T-helper 2 cell treated with Interferon-gamma antibody and Interleukin-4, amounts not matched to agents 5 μg/mL and 100 μg/mL, for 36 hours (primary cell): Measurements from ENCODE around the gene PPRC1.
A peak's percentile ranks its signal among the peaks of the same experiment; 100 is the strongest.

Experiments
- DNase-seq: peaks from one replicate; pipeline ENCODE4 v3.0.0; 2021; ENCODE audit warnings: low spot score
- H3K27ac Mint-ChIP-seq: one replicate; pipeline ENCODE4 v1.8.0; 2021; ENCODE audit warnings: mild to moderate bottlenecking, mixed read lengths
- H3K27me3 Mint-ChIP-seq: one replicate; pipeline ENCODE4 v1.8.0; 2021; ENCODE audit warnings: low read depth, mixed read lengths
- H3K36me3 Mint-ChIP-seq: one replicate; pipeline ENCODE4 v1.8.0; 2021; ENCODE audit warnings: low read depth, mixed read lengths
- H3K4me1 Mint-ChIP-seq: one replicate; pipeline ENCODE4 v1.8.0; 2021; ENCODE audit warnings: low read depth, mixed read lengths
- H3K4me3 Mint-ChIP-seq: one replicate; pipeline ENCODE4 v1.8.0; 2022; ENCODE audit warnings: mild to moderate bottlenecking, moderate library complexity, mixed read lengths
- H3K9me3 Mint-ChIP-seq: one replicate; pipeline ENCODE4 v1.8.0; 2021; ENCODE audit warnings: mixed read lengths

Gene PPRC1, protein sequence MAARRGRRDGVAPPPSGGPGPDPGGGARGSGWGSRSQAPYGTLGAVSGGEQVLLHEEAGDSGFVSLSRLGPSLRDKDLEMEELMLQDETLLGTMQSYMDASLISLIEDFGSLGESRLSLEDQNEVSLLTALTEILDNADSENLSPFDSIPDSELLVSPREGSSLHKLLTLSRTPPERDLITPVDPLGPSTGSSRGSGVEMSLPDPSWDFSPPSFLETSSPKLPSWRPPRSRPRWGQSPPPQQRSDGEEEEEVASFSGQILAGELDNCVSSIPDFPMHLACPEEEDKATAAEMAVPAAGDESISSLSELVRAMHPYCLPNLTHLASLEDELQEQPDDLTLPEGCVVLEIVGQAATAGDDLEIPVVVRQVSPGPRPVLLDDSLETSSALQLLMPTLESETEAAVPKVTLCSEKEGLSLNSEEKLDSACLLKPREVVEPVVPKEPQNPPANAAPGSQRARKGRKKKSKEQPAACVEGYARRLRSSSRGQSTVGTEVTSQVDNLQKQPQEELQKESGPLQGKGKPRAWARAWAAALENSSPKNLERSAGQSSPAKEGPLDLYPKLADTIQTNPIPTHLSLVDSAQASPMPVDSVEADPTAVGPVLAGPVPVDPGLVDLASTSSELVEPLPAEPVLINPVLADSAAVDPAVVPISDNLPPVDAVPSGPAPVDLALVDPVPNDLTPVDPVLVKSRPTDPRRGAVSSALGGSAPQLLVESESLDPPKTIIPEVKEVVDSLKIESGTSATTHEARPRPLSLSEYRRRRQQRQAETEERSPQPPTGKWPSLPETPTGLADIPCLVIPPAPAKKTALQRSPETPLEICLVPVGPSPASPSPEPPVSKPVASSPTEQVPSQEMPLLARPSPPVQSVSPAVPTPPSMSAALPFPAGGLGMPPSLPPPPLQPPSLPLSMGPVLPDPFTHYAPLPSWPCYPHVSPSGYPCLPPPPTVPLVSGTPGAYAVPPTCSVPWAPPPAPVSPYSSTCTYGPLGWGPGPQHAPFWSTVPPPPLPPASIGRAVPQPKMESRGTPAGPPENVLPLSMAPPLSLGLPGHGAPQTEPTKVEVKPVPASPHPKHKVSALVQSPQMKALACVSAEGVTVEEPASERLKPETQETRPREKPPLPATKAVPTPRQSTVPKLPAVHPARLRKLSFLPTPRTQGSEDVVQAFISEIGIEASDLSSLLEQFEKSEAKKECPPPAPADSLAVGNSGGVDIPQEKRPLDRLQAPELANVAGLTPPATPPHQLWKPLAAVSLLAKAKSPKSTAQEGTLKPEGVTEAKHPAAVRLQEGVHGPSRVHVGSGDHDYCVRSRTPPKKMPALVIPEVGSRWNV (N-terminal part only)

DNA sequence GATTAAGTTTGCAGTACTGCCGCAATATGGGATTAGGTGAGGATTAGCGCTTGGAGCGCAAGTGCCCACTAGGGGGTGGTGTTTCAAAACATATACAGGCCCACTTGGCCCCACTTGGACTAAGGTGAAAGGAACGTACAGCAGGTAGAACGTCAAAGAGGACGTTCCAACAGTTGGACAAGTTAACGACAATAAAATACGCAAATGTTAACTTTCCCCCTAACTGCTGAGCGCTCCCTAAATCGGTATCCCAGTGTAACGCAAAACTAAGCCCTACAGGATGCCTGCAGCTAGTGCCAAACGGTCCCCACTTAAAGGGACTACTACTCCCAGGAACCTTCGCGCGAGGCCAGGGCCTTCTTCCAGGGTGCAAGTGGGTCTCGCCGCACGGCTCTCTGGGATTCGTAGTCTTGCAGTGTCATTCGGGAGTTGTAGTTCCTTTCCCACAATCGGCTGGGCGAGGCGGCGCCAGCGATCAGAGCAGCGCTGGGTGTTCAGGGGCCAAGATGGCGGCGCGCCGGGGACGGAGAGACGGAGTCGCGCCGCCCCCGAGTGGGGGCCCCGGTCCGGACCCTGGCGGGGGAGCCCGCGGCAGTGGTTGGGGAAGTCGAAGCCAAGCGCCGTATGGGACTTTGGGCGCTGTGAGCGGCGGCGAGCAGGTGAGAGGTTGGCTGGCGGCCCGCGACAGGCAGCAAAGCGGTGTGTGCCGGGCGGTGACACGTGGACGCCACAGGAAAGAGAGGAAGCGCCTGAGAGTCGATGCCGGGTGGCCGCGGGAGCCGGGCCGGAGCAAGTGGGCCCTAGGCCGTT is at the start of gene PPRC1:
Gene PPRC1, plus strand, starts transcription at position 478 of the 810 bp plus-strand sequence. Its CDS starts 29 bp downstream, at position 507.
- Mint-ChIP-seq H3K36me3 (peaks cover 15% of the 10 kb centered on the region), H3K9me3 (no peaks in the 10 kb centered on the region), H3K27ac (peak within 1 kb of the TSS; percentile 94), H3K4me3 (peak within 1 kb of the TSS; percentile 91), H3K4me1 (peaks cover 29% of the 10 kb centered on the region), H3K27me3 (no peaks in the 10 kb centered on the region)
- peak; percentile 98 for DNase-seq

DNA sequence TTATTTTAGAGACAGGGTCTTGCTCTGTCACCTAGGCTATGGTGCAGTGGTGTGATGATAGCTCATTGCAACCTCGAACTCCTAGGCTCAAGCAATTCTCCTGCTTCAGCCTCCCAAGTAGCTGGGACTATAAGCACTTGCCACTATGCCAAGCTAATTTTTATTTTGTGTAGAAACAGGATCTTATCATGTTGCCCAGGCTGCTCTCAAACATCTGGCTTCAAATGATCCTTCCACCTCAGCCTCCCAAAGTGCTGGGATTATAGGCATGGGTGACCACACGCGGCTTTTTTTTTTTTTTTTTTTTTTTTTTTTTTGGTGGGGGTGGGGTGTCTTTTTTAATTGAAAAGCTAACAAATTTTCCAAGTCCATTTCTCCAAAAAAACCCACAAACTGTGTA is 49.3 kb upstream of the PPRC1 start:
- H3K36me3 Mint-ChIP-seq: no peaks in the 10 kb centered on the region
- H3K27me3 Mint-ChIP-seq: no peaks in the 10 kb centered on the region
- H3K9me3 Mint-ChIP-seq: no peaks in the 10 kb centered on the region
- no peak overlapping the region for H3K27ac Mint-ChIP-seq
- no peak overlapping the region for H3K4me3 Mint-ChIP-seq
- DNase-seq: no peak
- H3K4me1 Mint-ChIP-seq: no peaks in the 10 kb centered on the region

DNA sequence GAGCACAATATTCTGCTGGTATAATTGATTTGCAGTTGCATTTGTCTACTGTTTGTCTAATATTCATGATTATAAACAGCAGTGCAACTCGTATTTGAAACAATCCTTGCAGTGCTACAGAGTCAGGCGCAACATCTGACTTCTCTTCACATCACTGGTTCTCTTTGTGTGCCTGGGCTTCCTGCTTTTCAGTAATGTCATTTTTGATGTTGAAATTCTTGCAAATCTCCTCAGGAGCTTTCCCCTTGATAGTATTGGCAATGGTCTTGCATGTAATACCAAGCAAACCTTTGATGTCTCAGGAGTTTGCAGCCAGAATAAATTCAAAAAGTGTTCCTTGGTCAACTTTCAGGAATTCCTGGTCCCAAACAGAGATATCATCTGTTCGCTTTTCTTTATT is 47.5 kb upstream of the PPRC1 start:
- Mint-ChIP-seq H3K27ac (no peak overlapping the region), H3K4me1 (no peaks in the 10 kb centered on the region)

DNA sequence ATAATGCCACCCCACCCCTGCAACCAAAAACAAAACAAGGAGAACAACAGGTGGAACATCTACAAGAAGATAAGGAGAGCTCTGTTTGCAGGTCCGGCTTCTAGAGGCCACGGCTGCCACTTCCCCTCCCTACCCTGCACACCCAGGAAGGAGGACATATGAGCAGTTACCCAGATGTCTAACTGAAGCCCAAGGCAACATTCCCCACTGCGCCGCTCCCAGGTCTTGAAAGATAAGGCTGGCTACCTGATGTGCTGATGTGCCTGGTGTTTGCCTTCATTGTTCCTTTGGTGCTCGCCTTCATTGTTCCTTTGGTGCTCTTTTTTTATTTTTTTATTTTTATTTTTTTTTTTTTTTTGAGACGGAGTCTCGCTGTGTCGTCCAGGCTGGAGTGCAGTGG is 46.6 kb upstream of the PPRC1 start:
- DNase-seq: no peak
- no peak overlapping the region for H3K27ac Mint-ChIP-seq
- no peaks in the 10 kb centered on the region for H3K36me3 Mint-ChIP-seq
- H3K4me1 Mint-ChIP-seq: no peaks in the 10 kb centered on the region
- H3K4me3 Mint-ChIP-seq: no peak overlapping the region
- H3K9me3 Mint-ChIP-seq: no peaks in the 10 kb centered on the region
- no peaks in the 10 kb centered on the region for H3K27me3 Mint-ChIP-seq

More for the DNA sequence above, 47.5 kb upstream of the PPRC1 start:
- Mint-ChIP-seq H3K36me3 (no peaks in the 10 kb centered on the region), H3K4me3 (no peak overlapping the region), H3K9me3 (no peaks in the 10 kb centered on the region), H3K27me3 (no peaks in the 10 kb centered on the region)
- no peak for DNase-seq

DNA sequence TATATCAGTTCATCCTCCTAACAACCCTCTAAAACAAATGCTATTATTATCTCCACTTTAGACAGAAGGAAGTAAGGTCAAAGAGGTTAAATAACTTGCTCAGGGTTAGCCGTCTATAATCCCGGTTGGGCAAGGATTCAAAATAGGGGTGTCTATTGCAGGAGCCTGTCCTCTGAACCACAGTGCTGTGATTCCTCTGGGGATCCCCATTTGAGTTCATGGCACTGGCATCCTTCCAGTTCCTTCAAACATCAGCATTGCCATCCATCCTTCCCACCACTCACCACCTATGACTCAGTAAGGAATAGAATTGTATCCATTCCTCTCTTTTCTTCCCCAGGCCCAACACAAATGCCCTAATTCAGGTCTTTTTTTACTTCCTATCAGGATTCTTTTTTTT is 42.1 kb upstream of the PPRC1 start:
- Mint-ChIP-seq H3K4me1 (no peaks in the 10 kb centered on the region), H3K9me3 (no peaks in the 10 kb centered on the region), H3K4me3 (no peak overlapping the region)

DNA sequence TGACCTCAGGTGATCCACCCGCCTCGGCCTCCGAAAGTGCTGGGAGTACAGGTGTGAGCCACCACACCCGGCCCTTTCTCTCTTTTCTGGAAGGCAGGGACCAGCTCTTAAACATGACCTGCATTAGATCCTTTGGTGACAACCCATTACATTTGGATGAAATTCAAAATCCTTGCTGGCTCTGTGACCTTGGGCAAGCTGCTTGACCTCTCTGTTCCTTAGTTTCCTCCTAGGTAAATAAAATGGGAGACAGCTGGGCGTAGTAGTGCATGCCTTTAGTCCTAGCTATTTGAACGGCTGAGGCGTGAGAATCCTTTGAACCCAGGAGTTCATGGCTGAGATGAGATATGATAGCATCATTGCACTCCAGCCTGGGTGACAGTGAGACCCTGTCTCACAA is 36.4 kb upstream of the PPRC1 start:
- no peak for DNase-seq
- no peaks in the 10 kb centered on the region for H3K4me1 Mint-ChIP-seq
- peaks cover 5% of the 10 kb centered on the region for H3K36me3 Mint-ChIP-seq
- no peak overlapping the region for H3K27ac Mint-ChIP-seq
- no peaks in the 10 kb centered on the region for H3K9me3 Mint-ChIP-seq
- H3K4me3 Mint-ChIP-seq: no peak overlapping the region
- H3K27me3 Mint-ChIP-seq: no peaks in the 10 kb centered on the region

More for the DNA sequence above, 42.1 kb upstream of the PPRC1 start:
- Mint-ChIP-seq H3K27ac (no peak overlapping the region), H3K36me3 (no peaks in the 10 kb centered on the region), H3K27me3 (no peaks in the 10 kb centered on the region)
- DNase-seq: no peak

DNA sequence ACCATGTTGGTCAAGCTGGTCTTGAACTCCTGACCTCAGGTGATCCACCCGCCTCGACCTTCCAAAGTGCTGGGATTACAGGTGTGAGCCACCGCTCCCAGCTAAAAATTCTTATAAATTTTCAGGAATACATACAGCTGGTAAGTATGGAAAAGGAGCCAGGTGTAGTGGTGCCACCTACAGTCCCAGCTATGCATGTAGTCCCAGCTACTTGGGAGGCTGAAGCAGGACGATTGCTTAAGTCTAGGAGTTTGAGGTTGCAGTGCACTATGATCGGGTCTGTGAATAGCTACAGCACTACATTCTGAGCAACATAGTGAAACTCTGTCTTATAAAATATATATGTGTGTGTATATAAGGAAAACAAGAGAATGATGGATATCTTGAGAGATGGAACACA is 31.7 kb upstream of the PPRC1 start:
- Mint-ChIP-seq H3K4me1 (peaks cover 11% of the 10 kb centered on the region), H3K27ac (no peak overlapping the region), H3K36me3 (peaks cover 7% of the 10 kb centered on the region), H3K4me3 (no peak overlapping the region), H3K27me3 (no peaks in the 10 kb centered on the region), H3K9me3 (no peaks in the 10 kb centered on the region)
- DNase-seq: no peak

DNA sequence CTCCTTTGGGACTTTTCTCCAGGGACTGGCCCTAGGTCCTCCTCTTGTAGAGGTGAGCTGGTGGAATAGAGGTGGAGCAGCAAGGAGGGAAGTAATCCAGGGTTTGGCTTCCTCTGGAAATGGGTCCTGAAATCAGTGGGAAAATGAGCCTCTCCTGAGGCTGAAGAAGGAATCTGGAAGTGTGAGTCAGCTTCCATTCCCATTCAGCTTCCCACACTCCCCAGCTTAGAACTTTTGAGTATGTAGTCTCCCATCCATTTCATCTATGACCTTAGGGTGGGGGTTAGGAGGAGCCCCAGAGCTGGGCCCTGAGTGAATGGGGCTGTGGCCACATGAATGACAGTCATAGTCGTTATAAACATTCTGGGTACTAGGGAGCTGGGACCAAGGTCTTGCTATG is 30.4 kb upstream of the PPRC1 start:
- Mint-ChIP-seq H3K9me3 (no peaks in the 10 kb centered on the region), H3K4me3 (no peak overlapping the region), H3K27me3 (no peaks in the 10 kb centered on the region), H3K27ac (no peak overlapping the region), H3K36me3 (peaks cover 8% of the 10 kb centered on the region), H3K4me1 (peaks cover 13% of the 10 kb centered on the region)
- no peak for DNase-seq

DNA sequence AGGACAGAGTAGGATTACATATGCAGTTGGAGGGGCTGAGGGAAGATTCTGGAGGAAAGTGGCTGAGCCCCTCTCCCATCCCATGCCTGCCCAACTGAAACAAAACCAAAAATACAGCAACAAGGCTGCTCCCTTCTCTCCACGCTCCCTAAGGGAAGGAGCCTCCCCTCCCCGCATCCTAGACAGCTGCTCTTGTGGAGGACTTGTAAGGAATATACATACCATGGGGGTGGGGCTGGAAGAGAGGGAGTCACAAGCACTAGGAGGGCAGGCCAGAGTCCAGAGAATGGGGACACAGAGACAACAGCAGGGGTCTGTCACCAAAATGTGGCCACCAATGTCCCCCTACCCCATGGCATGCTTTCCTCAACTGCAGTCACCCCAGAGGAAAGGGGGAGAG is 25.8 kb upstream of the PPRC1 start:
- no peak for DNase-seq
- no peaks in the 10 kb centered on the region for H3K27me3 Mint-ChIP-seq
- H3K27ac Mint-ChIP-seq: no peak overlapping the region
- H3K9me3 Mint-ChIP-seq: no peaks in the 10 kb centered on the region
- no peak overlapping the region for H3K4me3 Mint-ChIP-seq
- H3K4me1 Mint-ChIP-seq: peaks cover 13% of the 10 kb centered on the region
- H3K36me3 Mint-ChIP-seq: peaks cover 33% of the 10 kb centered on the region

DNA sequence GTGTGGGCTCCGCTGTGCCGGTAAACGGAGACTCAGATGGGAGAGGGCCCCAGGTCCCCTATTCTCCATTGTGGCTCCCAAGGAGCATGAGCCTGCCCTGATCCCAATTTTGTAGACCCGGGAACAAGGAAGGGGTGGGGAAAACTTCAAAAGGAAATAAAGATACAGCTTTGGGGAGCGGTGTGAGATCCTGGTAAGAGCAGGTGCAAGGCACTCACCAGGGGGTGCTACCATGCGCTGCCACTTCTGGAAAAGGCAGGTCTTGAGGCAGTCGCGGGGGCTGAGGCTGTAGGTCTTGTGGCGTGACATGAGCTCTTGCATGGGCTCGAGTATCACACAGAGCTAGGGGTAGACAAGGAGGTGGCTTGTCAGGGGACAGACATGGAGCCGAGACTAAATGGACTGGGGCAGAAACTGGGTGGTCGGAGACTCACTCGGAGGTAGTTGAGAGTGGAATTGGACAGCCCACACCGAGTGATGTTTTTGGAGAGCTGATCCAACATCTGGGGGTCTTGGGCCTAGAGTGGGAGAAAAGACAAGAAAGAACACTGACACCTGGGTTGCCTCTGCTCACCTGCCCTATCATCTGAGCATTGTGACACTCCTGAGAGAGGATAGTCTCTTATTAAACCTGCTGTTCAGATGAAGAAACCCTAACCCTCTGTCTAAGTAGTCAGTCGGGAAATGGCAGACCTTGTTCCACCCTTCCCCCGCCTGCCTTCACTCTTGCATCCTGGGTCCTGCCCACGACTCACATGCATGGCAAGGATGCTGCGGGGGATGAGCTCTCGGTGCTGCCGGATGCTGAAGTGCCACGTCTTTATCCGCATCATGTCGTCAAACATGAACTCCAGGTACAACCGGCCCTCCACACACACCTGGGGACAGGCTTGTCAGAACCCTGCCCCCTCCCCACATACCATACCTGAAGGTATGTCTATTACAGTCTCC is 23.4 kb upstream of the PPRC1 start:
- Mint-ChIP-seq H3K4me1 (peaks cover 25% of the 10 kb centered on the region), H3K36me3 (peaks cover 43% of the 10 kb centered on the region), H3K27me3 (no peaks in the 10 kb centered on the region), H3K4me3 (no peak overlapping the region), H3K9me3 (no peaks in the 10 kb centered on the region), H3K27ac (no peak overlapping the region)
- DNase-seq: no peak

DNA sequence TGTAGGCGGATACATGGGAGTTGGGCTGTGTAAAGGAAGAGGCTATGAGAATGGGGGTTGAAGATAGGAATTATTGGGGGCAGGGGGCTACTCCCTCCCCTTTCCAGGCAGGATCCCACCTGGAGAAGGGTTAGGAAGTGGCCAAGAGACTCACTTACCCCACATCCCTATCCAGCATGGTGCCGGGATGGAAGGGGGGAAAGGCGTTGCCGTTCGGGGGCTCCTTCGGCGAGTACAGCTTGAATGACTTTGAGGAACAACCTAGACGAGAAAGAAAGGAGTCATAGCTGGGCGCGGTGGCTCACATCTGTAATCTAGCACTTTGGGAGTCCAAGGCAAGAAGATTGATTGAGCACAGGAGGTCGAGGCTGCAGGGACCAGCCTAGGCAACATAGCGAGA is 21.6 kb upstream of the PPRC1 start:
- Mint-ChIP-seq H3K36me3 (peaks cover 40% of the 10 kb centered on the region), H3K27ac (no peak overlapping the region), H3K9me3 (no peaks in the 10 kb centered on the region), H3K27me3 (no peaks in the 10 kb centered on the region), H3K4me3 (no peak overlapping the region), H3K4me1 (peaks cover 23% of the 10 kb centered on the region)
- DNase-seq: no peak

DNA sequence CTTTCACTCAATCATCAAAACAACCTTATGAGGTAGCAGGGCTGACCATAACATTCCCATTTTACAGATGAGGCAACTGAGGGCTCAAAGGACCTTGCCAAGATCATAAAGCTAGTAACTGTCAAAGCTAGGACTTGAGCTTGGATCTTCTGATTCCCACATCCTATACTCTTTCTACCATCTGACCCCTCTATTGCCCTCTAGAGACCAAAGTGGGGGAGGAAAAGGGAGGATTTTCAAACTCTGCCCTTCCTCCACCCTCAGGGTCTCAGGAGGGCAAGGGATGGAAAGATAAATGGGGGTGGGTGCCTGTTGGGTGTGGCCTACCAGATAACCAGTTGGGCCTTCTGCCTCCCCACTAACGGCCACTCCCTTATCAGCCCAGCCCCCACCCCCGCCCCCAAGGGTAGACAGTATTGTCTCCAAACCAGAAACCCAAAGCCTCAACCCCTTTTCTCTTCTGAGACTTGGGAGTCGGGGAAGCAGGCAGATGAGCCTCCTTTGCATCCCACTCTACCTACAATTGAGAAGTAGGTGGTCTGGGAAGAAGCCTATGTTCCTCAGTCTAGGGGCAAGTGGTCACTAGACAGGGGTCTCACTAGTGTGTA is 20.5 kb upstream of the PPRC1 start:
- no peak overlapping the region for H3K27ac Mint-ChIP-seq
- peak overlapping the region; percentile 82 for H3K4me3 Mint-ChIP-seq
- peaks cover 32% of the 10 kb centered on the region for H3K4me1 Mint-ChIP-seq
- DNase-seq: no peak
- no peaks in the 10 kb centered on the region for H3K9me3 Mint-ChIP-seq
- H3K36me3 Mint-ChIP-seq: peaks cover 39% of the 10 kb centered on the region
- H3K27me3 Mint-ChIP-seq: no peaks in the 10 kb centered on the region
